DOHH2 (cell line): ENCODE results near the gene ACER3.

Experiments used
- H3F3A ChIP-seq: fragments of 200-600 bp; sonication (generic), shearing (Covaris generic); 2 replicates; pipeline ENCODE4 v1.6.0; 2016; ENCODE audit warnings: antibody characterized with exemption, mild to moderate bottlenecking; ENCODE audit not compliant: control insufficient read depth, insufficient read depth
- H3K27ac ChIP-seq: fragments of 200-600 bp; sonication (generic); 2 replicates; pipeline ENCODE4 v1.5.1; 2014; ENCODE audit warnings: low read depth, mild to moderate bottlenecking, low read length, moderate library complexity
- H3K27me3 ChIP-seq: fragments of 200-600 bp; sonication (generic); 2 replicates; pipeline ENCODE4 v1.6.1; 2014; ENCODE audit warnings: mild to moderate bottlenecking, low read length, mixed read lengths; ENCODE audit not compliant: control insufficient read depth
- H3K36me3 ChIP-seq: fragments of 200-600 bp; sonication (generic); 2 replicates; pipeline ENCODE4 v1.6.1; 2014; ENCODE audit warnings: mild to moderate bottlenecking, low read length, moderate library complexity, mixed read lengths; ENCODE audit not compliant: control insufficient read depth
- H3K4me1 ChIP-seq: fragments of 200-600 bp; sonication (generic); 2 replicates; pipeline ENCODE4 v1.6.1; 2014; ENCODE audit warnings: mild to moderate bottlenecking, low read length, mixed read lengths; ENCODE audit not compliant: control insufficient read depth
- H3K4me2 ChIP-seq: fragments of 200-600 bp; sonication (generic); 2 replicates; pipeline ENCODE4 v1.6.0; 2014; ENCODE audit warnings: mild to moderate bottlenecking, low read length, moderate library complexity
- H3K4me3 ChIP-seq: fragments of 200-600 bp; sonication (generic); 2 replicates; pipeline ENCODE4 v1.5.1; 2014; ENCODE audit warnings: mild to moderate bottlenecking, low read length, mixed read lengths
- H3K79me2 ChIP-seq: fragments of 200-600 bp; sonication (generic); 2 replicates; pipeline ENCODE4 v1.6.1; 2014; ENCODE audit warnings: mild to moderate bottlenecking, low read length, mixed read lengths; ENCODE audit not compliant: control insufficient read depth
- H3K9me2 ChIP-seq: fragments of 200-600 bp; sonication (generic); replicated peaks from 2 replicates; pipeline ENCODE4 v1.6.1; 2014; ENCODE audit warnings: mild to moderate bottlenecking, low read length, mixed read lengths; ENCODE audit not compliant: control insufficient read depth
- H3K9me3 ChIP-seq: fragments of 200-600 bp; sonication (generic); 2 replicates; pipeline ENCODE4 v1.6.1; 2014; ENCODE audit warnings: antibody characterized with exemption, low read length, mixed read lengths; ENCODE audit not compliant: control insufficient read depth, insufficient read depth
- H4K20me1 ChIP-seq: fragments of 200-600 bp; sonication (generic); 2 replicates; pipeline ENCODE4 v1.6.0; 2014; ENCODE audit warnings: low read depth, mild to moderate bottlenecking, antibody characterized with exemption, low read length, moderate library complexity; ENCODE audit not compliant: control insufficient read depth, insufficient read depth
- EZH2phosphoT487 ChIP-seq: fragments of 200-600 bp; sonication (generic); IDR thresholded peaks from 2 replicates; pipeline ENCODE4 v1.6.1; 2017; ENCODE audit warnings: borderline replicate concordance, mild to moderate bottlenecking, antibody characterized with exemption, low read length, moderate library complexity, mixed read lengths
- TF ChIP-seq, protein P1 (sequence below): fragments of 200-600 bp; sonication (generic); IDR thresholded peaks from one replicate; pipeline ENCODE4 v1.5.1; 2014; ENCODE audit warnings: antibody characterized with exemption, mild to moderate bottlenecking, low read depth, low read length; ENCODE audit not compliant: poor library complexity, severe bottlenecking

The ACER3 gene

DNA sequence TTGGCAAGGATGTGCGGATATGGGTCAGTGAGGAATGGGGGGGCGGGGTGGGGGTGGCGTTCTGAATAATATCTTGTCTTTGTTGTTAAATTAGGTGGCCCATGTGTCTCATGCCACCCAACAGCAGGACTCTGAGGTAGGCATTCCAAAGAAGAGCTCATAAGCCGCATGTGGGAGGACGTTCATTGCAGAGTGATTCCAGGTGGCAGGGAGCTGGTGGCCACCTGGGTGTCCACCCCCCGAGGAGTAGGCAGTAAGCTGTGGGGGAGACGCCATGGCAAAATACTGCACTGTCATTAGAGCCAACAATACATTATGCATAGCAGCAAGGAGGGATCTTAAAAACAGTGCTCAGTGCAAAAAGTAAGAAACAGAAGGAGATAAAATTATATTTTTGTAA, 191.8 kb downstream of the ACER3 start:
- H3K9me2 ChIP-seq: no peaks in the 10 kb centered on the region
- no peak overlapping the region for H3K27ac ChIP-seq
- no peak for TF ChIP-seq EZH2phosphoT487
- TF ChIP-seq, protein P1, sequence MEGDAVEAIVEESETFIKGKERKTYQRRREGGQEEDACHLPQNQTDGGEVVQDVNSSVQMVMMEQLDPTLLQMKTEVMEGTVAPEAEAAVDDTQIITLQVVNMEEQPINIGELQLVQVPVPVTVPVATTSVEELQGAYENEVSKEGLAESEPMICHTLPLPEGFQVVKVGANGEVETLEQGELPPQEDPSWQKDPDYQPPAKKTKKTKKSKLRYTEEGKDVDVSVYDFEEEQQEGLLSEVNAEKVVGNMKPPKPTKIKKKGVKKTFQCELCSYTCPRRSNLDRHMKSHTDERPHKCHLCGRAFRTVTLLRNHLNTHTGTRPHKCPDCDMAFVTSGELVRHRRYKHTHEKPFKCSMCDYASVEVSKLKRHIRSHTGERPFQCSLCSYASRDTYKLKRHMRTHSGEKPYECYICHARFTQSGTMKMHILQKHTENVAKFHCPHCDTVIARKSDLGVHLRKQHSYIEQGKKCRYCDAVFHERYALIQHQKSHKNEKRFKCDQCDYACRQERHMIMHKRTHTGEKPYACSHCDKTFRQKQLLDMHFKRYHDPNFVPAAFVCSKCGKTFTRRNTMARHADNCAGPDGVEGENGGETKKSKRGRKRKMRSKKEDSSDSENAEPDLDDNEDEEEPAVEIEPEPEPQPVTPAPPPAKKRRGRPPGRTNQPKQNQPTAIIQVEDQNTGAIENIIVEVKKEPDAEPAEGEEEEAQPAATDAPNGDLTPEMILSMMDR: no peak
- no peaks in the 10 kb centered on the region; the same call in none of the 2 replicates for H3K27me3 ChIP-seq
- no peak overlapping the region for H3K4me3 ChIP-seq
- no peaks in the 10 kb centered on the region for H3K36me3 ChIP-seq
- no peaks in the 10 kb centered on the region for H4K20me1 ChIP-seq
- H3F3A ChIP-seq: no peaks in the 10 kb centered on the region
- peaks cover 8% of the 10 kb centered on the region; the same call in 1 of the 2 replicates for H3K9me3 ChIP-seq
- no peaks in the 10 kb centered on the region for H3K79me2 ChIP-seq
- no peaks in the 10 kb centered on the region for H3K4me1 ChIP-seq
- H3K4me2 ChIP-seq: no peak overlapping the region

DNA sequence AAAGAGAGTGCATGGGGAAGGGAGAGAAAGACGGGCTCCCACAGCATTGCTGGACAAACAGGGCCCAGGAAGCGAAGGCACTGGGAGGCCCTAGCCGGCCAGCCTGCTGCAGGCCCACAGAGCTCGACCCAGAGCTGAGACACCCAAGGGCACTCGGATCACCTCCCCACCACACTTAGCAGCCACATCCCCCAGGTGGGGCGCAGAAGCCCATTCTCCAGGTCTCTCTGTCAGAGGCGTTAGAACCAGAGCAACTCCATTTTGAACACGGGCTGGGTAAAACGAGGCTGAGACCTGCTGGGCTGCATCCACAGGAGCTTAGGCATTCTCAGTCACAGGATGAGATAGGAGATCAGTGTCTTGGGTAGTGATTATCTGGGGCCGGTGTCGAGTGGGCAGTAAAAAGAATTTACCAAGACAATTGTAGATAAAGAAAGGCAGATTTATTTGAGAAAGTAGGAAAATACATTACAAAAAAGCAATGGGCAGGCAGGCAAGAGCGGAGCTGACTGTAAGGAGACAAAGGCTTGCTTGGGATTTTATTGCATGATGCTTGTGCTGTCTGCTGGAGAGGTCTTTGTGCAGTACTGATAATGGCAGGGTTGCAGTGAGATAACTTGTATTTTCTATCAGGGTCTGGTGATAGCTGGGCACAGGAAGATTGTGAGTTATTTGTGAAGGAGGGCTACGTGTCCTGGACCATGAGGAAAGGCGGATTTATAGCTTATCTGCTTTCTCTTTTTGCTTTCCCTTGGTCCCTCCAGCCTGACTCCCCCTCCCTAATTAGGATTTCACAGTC, 192.7 kb downstream of the ACER3 start:
- H3K79me2 ChIP-seq: no peaks in the 10 kb centered on the region
- H3K27me3 ChIP-seq: no peaks in the 10 kb centered on the region; the same call in none of the 2 replicates
- no peak overlapping the region for H3K27ac ChIP-seq
- H4K20me1 ChIP-seq: no peaks in the 10 kb centered on the region
- TF ChIP-seq EZH2phosphoT487: no peak
- TF ChIP-seq, protein P1: no peak
- H3K4me1 ChIP-seq: no peaks in the 10 kb centered on the region
- no peak overlapping the region for H3K4me3 ChIP-seq
- H3K9me2 ChIP-seq: no peaks in the 10 kb centered on the region
- peaks cover 8% of the 10 kb centered on the region; the same call in 1 of the 2 replicates for H3K9me3 ChIP-seq
- no peak overlapping the region for H3K4me2 ChIP-seq
- H3F3A ChIP-seq: no peaks in the 10 kb centered on the region
- no peaks in the 10 kb centered on the region for H3K36me3 ChIP-seq

DNA sequence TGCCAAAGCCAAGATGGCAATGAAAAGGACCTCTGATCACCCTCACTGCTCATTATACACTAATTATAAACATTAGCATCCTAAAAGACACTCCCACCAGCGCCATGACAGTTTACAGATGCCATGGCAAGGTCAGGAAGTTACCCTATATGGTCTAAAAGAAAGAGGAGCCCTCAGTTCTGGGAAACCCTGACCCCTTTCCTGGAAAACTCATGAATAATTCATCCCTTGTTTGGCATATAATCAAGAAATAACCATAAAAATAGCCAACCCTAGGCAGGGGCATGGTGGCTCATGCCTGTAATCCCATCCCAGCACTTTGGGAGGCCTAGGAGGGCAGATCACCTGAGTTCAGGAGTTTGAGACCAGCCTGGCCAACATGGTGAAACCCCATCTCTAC, 193.4 kb downstream of the ACER3 start:
- H3K4me2 ChIP-seq: no peak overlapping the region
- no peaks in the 10 kb centered on the region for H3F3A ChIP-seq
- H3K4me1 ChIP-seq: no peaks in the 10 kb centered on the region
- no peak overlapping the region for H3K4me3 ChIP-seq
- H3K79me2 ChIP-seq: no peaks in the 10 kb centered on the region
- H3K9me2 ChIP-seq: no peaks in the 10 kb centered on the region
- peaks cover 8% of the 10 kb centered on the region; the same call in 1 of the 2 replicates for H3K9me3 ChIP-seq
- TF ChIP-seq EZH2phosphoT487: no peak
- TF ChIP-seq, protein P1: no peak
- H3K27me3 ChIP-seq: no peaks in the 10 kb centered on the region; the same call in none of the 2 replicates
- no peaks in the 10 kb centered on the region for H3K36me3 ChIP-seq
- no peak overlapping the region for H3K27ac ChIP-seq
- H4K20me1 ChIP-seq: no peaks in the 10 kb centered on the region
